Ishikawa (cell line): ENCODE measurements around the gene BBOF1.

Source experiments
- CEBPB ChIP-seq: IDR thresholded peaks from 2 replicates; pipeline ENCODE4 v1.6.1; 2012
- CREB1 ChIP-seq: IDR thresholded peaks from 2 replicates; pipeline ENCODE4 v1.6.1; 2012; ENCODE audit warnings: low read depth
- EGR1 ChIP-seq: IDR thresholded peaks from 2 replicates; pipeline ENCODE4 v1.6.1; 2012
- EP300 ChIP-seq: IDR thresholded peaks from 2 replicates; pipeline ENCODE4 v1.6.1; 2012; ENCODE audit warnings: borderline replicate concordance
- FOXM1 ChIP-seq: IDR thresholded peaks from 2 replicates; pipeline ENCODE4 v1.6.1; 2012; ENCODE audit warnings: low read depth, borderline replicate concordance
- MAX ChIP-seq: IDR thresholded peaks from 2 replicates; pipeline ENCODE4 v1.6.1; 2012
- NFIC ChIP-seq: IDR thresholded peaks from 2 replicates; pipeline ENCODE4 v1.6.1; 2012
- RAD21 ChIP-seq: IDR thresholded peaks from 2 replicates; pipeline ENCODE4 v1.6.1; 2012; ENCODE audit warnings: low read depth
- REST ChIP-seq: IDR thresholded peaks from 2 replicates; pipeline ENCODE4 v1.6.1; 2012; ENCODE audit warnings: low read depth, mild to moderate bottlenecking
- TAF1 ChIP-seq: IDR thresholded peaks from 2 replicates; pipeline ENCODE4 v1.6.1; 2012; ENCODE audit warnings: low read depth, mild to moderate bottlenecking
- TCF12 ChIP-seq: IDR thresholded peaks from 2 replicates; pipeline ENCODE4 v1.6.1; 2012; ENCODE audit warnings: low read depth
- TEAD4 ChIP-seq: IDR thresholded peaks from 2 replicates; pipeline ENCODE4 v1.6.1; 2012
- USF1 ChIP-seq: IDR thresholded peaks from 2 replicates; pipeline ENCODE4 v1.6.1; 2012
- YY1 ChIP-seq: IDR thresholded peaks from 2 replicates; pipeline ENCODE4 v1.6.1; 2012; ENCODE audit warnings: low read depth
- ZBTB7A ChIP-seq: IDR thresholded peaks from 2 replicates; pipeline ENCODE4 v1.6.1; 2012; ENCODE audit warnings: low read depth

The BBOF1 gene

GRCh38 chr14:73988065-73988464 lies 31.1 kb upstream of the BBOF1 start:
- TF ChIP-seq TAF1 (no peak), CEBPB (no peak), EGR1 (no peak), FOXM1 (no peak), CREB1 (no peak), REST (no peak), TCF12 (no peak), ZBTB7A (no peak), EP300 (no peak), MAX (no peak)

GRCh38 chr14:73991092-73991491 lies 28.1 kb upstream of the BBOF1 start:
- TF ChIP-seq RAD21 (no peak), REST (no peak), TCF12 (no peak), YY1 (no peak), EP300 (no peak), CREB1 (no peak)

- TF ChIP-seq TAF1: no peak
- TF ChIP-seq USF1: no peak
Observed at GRCh38 chr14:73995977-73996378, 23.2 kb upstream of the BBOF1 start.

- TF ChIP-seq FOXM1: no peak
- TF ChIP-seq USF1: no peak
- no peak for TF ChIP-seq CEBPB
- no peak for TF ChIP-seq MAX
- no peak for TF ChIP-seq REST
- no peak for TF ChIP-seq TAF1
- no peak for TF ChIP-seq TEAD4
- no peak for TF ChIP-seq ZBTB7A
- TF ChIP-seq TCF12: no peak
- no peak for TF ChIP-seq RAD21
Observed at GRCh38 chr14:73996731-73997107, 22.4 kb upstream of the BBOF1 start.

- TF ChIP-seq RAD21 (no peak), CREB1 (no peak), TAF1 (no peak), CEBPB (no peak), EP300 (no peak), ZBTB7A (no peak), NFIC (no peak), YY1 (no peak), USF1 (no peak), FOXM1 (no peak), EGR1 (no peak), REST (no peak), MAX (no peak), TEAD4 (no peak)
Observed at GRCh38 chr14:73997108-73997943, 21.8 kb upstream of the BBOF1 start.
